Tibial artery (tissue), 4 donors: ENCODE measurements around the gene HELB.

Experiments used
- DNase-seq, 2 donors: peaks; one replicate each; pipeline ENCODE4 v3.0.0-alpha.2; 2019
- H3K27ac ChIP-seq, 2 donors: fragments of 200-600 bp; sonication (generic) in 1 of 2; 1 replicate in 1 of 2; 2 replicates in 1 of 2; pipeline ENCODE4 v1.5.1; 2018 to 2019; ENCODE audit warnings: mild to moderate bottlenecking in 1 of 2
- H3K27me3 ChIP-seq, 2 donors: fragments of 200-600 bp; sonication (generic) in 1 of 2; one replicate each; pipeline versions ENCODE4 v1.5.1 to v1.6.0; 2016 to 2019
- H3K36me3 ChIP-seq, 3 donors: fragments of 200-600 bp; sonication (generic) in 2 of 3; one replicate each; pipeline ENCODE4 v1.5.1; 2016 to 2019; ENCODE audit warnings: mild to moderate bottlenecking in 2 of 3
- H3K4me1 ChIP-seq, 4 donors: fragments of 200-600 bp; sonication (generic) in 2 of 4; 1 replicate in 3 of 4; 2 replicates in 1 of 4; pipeline ENCODE4 v1.5.1; 2016 to 2019
- H3K4me3 ChIP-seq, 2 donors: fragments of 200-600 bp; sonication (generic) in 1 of 2; 1 replicate in 1 of 2; 2 replicates in 1 of 2; pipeline ENCODE4 v1.5.1; 2018 to 2019; ENCODE audit warnings: mild to moderate bottlenecking in 2 of 2
- H3K9me3 ChIP-seq, 3 donors: fragments of 200-600 bp; sonication (generic) in 1 of 3; one replicate each; pipeline ENCODE4 v1.5.1; 2016 to 2019
- intact Hi-C: fragments of 100-400 bp; cut with DNase I; formaldehyde crosslinking; loops from one replicate; pipeline ENCODE4 v1.15.0; 2023; ENCODE audit warnings: low total_unique reads
- TF ChIP-seq, protein P1 (sequence below), 2 experiments: fragments of 200-600 bp in 1 of 2; fragments of 450-650 bp in 1 of 2; IDR thresholded peaks; one replicate each; pipeline ENCODE4 v1.5.1; 2017 to 2019; ENCODE audit warnings: antibody characterized with exemption in 2 of 2, mild to moderate bottlenecking in 1 of 2, moderate library complexity in 1 of 2

Gene HELB

DNA sequence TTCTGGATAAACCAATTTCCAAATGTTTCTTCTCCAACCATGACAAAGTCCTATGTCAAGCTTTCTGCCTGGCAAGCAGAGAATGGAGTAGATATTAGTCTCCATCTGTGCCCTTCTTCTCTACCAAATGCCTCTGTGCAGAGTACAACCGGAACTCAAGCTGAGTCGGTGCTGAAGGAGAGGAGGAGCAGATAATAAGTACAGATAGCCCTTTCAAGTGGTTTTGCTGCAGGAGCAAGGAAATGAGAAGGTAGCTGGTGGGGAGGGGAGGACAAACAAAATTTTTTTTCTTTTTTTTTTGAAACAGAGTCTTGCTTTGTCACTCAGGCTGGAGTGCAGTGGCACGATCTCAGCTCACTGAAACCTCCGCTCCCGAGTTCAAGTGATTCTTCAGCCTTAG is 14.2 kb upstream of the HELB start:
- Histone ChIP-seq H3K27me3 (no peaks in the 10 kb centered on the region), H3K4me3 (no peak overlapping the region), H3K9me3 (no peaks in the 10 kb centered on the region), H3K4me1 (no peaks in the 10 kb centered on the region), H3K36me3 (no peaks in the 10 kb centered on the region), H3K27ac (no peak overlapping the region)
- no peak for DNase-seq
- TF ChIP-seq, protein P1, sequence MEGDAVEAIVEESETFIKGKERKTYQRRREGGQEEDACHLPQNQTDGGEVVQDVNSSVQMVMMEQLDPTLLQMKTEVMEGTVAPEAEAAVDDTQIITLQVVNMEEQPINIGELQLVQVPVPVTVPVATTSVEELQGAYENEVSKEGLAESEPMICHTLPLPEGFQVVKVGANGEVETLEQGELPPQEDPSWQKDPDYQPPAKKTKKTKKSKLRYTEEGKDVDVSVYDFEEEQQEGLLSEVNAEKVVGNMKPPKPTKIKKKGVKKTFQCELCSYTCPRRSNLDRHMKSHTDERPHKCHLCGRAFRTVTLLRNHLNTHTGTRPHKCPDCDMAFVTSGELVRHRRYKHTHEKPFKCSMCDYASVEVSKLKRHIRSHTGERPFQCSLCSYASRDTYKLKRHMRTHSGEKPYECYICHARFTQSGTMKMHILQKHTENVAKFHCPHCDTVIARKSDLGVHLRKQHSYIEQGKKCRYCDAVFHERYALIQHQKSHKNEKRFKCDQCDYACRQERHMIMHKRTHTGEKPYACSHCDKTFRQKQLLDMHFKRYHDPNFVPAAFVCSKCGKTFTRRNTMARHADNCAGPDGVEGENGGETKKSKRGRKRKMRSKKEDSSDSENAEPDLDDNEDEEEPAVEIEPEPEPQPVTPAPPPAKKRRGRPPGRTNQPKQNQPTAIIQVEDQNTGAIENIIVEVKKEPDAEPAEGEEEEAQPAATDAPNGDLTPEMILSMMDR (IDR thresholded peaks at IDR 0.05): no peak
- intact Hi-C loops: no loop called here

DNA sequence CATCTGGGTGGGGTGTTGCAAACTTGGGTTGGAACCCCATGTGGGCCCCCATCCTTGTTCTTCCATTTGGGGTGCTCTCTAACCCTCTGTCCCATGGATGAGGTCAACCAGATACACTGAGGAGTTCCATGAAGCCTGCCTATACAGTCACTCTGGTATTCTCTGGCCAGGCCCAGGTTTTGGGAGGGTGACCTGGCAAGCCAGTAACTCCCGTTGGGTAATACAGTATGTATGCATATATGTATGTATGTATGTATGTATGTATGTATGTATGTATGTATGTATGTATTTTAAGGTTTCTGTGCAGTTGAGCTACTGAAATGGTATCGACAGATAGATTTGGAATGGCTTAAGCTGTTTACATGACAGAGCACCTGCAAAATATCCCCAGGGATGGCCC is 12.8 kb upstream of the HELB start:
- Histone ChIP-seq H3K27ac (no peak overlapping the region), H3K4me1 (no peaks in the 10 kb centered on the region), H3K27me3 (no peaks in the 10 kb centered on the region), H3K4me3 (no peak overlapping the region), H3K9me3 (no peaks in the 10 kb centered on the region), H3K36me3 (no peaks in the 10 kb centered on the region)
- intact Hi-C loops: no loop called here
- TF ChIP-seq, protein P1 (IDR thresholded peaks at IDR 0.05): no peak
- no peak for DNase-seq

DNA sequence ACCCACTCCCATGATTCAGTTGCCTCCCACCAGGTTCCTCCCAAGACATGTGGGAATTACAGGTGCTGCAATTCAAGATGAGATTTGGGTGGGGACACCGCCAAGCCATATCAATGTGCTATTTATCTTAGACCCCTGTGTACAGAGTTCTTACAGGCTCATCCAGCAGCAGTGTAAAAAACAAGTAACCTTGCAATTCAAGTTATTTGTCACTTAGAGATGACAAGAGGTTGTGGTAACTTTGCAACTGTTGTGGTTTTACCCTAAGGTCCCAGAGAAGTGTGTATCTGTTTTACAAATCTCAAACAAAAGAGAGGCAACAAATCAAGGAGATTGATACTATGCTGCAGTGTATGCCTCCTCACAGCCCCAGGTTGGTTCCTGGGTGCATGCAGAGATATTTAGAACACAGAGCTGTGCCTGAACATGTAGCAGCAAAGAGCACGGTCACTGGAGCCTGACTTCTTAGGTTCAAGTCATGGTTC is 11.5 kb upstream of the HELB start:
- H3K4me1 ChIP-seq: no peaks in the 10 kb centered on the region
- H3K9me3 ChIP-seq: no peaks in the 10 kb centered on the region
- no peak for DNase-seq
- no peak overlapping the region for H3K27ac ChIP-seq
- H3K27me3 ChIP-seq: peaks cover 0 to 3% of the 10 kb centered on the region in 2 donors
- H3K4me3 ChIP-seq: no peak overlapping the region
- TF ChIP-seq, protein P1 (IDR thresholded peaks at IDR 0.05): no peak
- intact Hi-C loops: no loop called here
- no peaks in the 10 kb centered on the region for H3K36me3 ChIP-seq

DNA sequence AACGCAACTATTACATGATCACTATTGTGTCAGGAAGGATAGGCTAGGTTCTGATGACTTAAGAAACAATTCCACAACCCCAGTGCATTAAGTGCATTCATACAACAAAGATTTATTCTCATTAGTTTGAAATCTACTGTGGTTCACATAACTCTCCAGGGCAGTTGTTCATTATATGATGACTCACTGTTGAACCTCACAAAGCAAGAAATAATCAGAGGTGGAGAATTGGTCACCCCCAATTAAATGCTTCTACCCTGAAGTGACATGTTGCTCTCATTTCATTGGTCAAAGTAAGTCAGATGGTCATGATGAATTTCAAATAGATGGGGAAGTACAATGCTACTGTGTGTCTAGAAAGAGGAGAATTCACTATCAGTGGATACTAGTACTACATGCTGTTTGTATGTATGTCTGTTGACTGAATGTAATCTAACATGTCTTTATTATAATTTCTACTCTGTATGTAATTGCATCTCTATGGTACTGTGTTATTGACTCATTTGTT is 6.1 kb upstream of the HELB start:
- DNase-seq: no peak
- H3K9me3 ChIP-seq: no peaks in the 10 kb centered on the region
- H3K36me3 ChIP-seq: no peaks in the 10 kb centered on the region
- H3K4me1 ChIP-seq: no peaks in the 10 kb centered on the region
- TF ChIP-seq, protein P1 (IDR thresholded peaks at IDR 0.05): no peak
- H3K4me3 ChIP-seq: no peak overlapping the region
- intact Hi-C loops: no loop called here
- peaks cover 0 to 3% of the 10 kb centered on the region in 2 donors for H3K27me3 ChIP-seq
- no peak overlapping the region for H3K27ac ChIP-seq

DNA sequence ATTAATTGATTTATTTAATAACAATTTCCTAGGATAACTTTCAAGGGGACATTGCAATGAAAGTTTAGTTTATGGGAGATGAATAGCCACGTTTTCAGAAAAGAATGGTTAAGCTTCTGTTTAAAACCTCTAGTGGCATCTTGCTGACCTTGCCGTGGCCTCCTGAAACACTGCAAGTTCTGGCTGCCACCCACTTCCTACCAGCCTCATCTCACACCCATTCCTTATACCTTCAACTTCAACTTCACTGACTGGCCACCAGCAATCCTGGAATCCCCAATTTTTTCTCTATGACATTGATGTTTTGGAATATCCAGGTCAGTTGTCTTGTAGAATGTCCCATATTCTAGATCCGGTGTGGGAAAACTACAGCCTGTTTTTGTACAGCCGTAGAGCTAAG is 5.2 kb upstream of the HELB start:
- intact Hi-C loops: no loop called here

More for the DNA sequence above, 5.2 kb upstream of the HELB start:
- H3K27ac ChIP-seq: no peak overlapping the region
- H3K4me3 ChIP-seq: no peak overlapping the region
- no peaks in the 10 kb centered on the region for H3K36me3 ChIP-seq
- peaks cover 0 to 3% of the 10 kb centered on the region in 2 donors for H3K27me3 ChIP-seq
- H3K4me1 ChIP-seq: peaks cover 0 to 5% (median 2%) of the 10 kb centered on the region in 4 donors
- H3K9me3 ChIP-seq: no peaks in the 10 kb centered on the region
- no peak for DNase-seq
- TF ChIP-seq, protein P1 (IDR thresholded peaks at IDR 0.05): no peak
